H9 (cell line): ENCODE results near the gene POLD3. TPM values are rescaled to one million over a fixed set of nuclear protein-coding genes. Genes with fewer than 3 reads are reported as not detected.

Experiments used
- DNase-seq: peaks from one replicate; pipeline ENCODE4 v3.0.0-alpha.2; 2017
- H2AFZ ChIP-seq: one replicate; pipeline ENCODE4 v1.6.1; 2013; ENCODE audit warnings: mild to moderate bottlenecking, low read length, control low read depth, moderate library complexity
- H2AK5ac ChIP-seq: 2 replicates; pipeline ENCODE4 v1.6.1; 2013; ENCODE audit warnings: low read length, control low read depth, mixed read lengths; ENCODE audit not compliant: insufficient read length
- H2BK120ac ChIP-seq: one replicate; pipeline ENCODE4 v1.6.1; 2013; ENCODE audit warnings: low read depth, mild to moderate bottlenecking, low read length, control low read depth, inconsistent platforms; ENCODE audit not compliant: poor library complexity, severe bottlenecking
- H2BK12ac ChIP-seq: 2 replicates; pipeline ENCODE4 v1.6.1; 2013; ENCODE audit warnings: low read length, control low read depth, mixed read lengths, low read depth; ENCODE audit not compliant: insufficient read length
- H2BK15ac ChIP-seq: 2 replicates; pipeline ENCODE4 v1.6.1; 2013; ENCODE audit warnings: low read depth, low read length, control low read depth
- H2BK20ac ChIP-seq: one replicate; pipeline ENCODE4 v1.6.1; 2013; ENCODE audit warnings: low read depth, mild to moderate bottlenecking, low read length, control low read depth, inconsistent platforms; ENCODE audit not compliant: poor library complexity, severe bottlenecking
- H2BK5ac ChIP-seq: 2 replicates; pipeline ENCODE4 v1.6.1; 2013; ENCODE audit warnings: low read length, control low read depth, mixed read lengths; ENCODE audit not compliant: insufficient read length
- H3K14ac ChIP-seq: 2 replicates; pipeline ENCODE4 v1.6.1; 2013; ENCODE audit warnings: low read length, control low read depth; ENCODE audit not compliant: insufficient read depth
- H3K18ac ChIP-seq: 2 replicates; pipeline ENCODE4 v1.6.1; 2013; ENCODE audit warnings: low read depth, mild to moderate bottlenecking, mixed read lengths, low read length, control low read depth; ENCODE audit not compliant: insufficient read length
- H3K23ac ChIP-seq: 2 replicates; pipeline ENCODE4 v1.6.1; 2013; ENCODE audit warnings: low read length, control low read depth, mixed read lengths, low read depth; ENCODE audit not compliant: insufficient read length
- H3K23me2 ChIP-seq: 2 replicates; pipeline ENCODE4 v1.6.1; 2013; ENCODE audit warnings: low read depth, mild to moderate bottlenecking, mixed read lengths, low read length, control low read depth; ENCODE audit not compliant: insufficient read length, poor library complexity, severe bottlenecking
- H3K27ac ChIP-seq: 2 replicates; pipeline ENCODE4 v1.5.1; 2013; ENCODE audit warnings: low read length, control low read depth, mixed read lengths, low read depth; ENCODE audit not compliant: insufficient read length
- H3K27me3 ChIP-seq: 2 replicates; pipeline ENCODE4 v1.6.1; 2013; ENCODE audit warnings: low read length, control low read depth, inconsistent platforms; ENCODE audit not compliant: insufficient read depth
- H3K4ac ChIP-seq: 2 replicates; pipeline ENCODE4 v1.6.1; 2013; ENCODE audit warnings: low read depth, mild to moderate bottlenecking, control low read depth, inconsistent platforms, low read length, moderate library complexity
- H3K4me1 ChIP-seq: 2 replicates; pipeline ENCODE4 v1.6.1; 2013; ENCODE audit warnings: low read length, control low read depth, inconsistent platforms; ENCODE audit not compliant: insufficient read depth
- H3K4me2 ChIP-seq: 2 replicates; pipeline ENCODE4 v1.6.1; 2013; ENCODE audit warnings: low read length, control low read depth, mixed read lengths; ENCODE audit not compliant: insufficient read length, insufficient read depth
- H3K56ac ChIP-seq: 2 replicates; pipeline ENCODE4 v1.6.1; 2013; ENCODE audit warnings: low read depth, mild to moderate bottlenecking, mixed read lengths, low read length, control low read depth; ENCODE audit not compliant: insufficient read length
- H3K79me1 ChIP-seq: 2 replicates; pipeline ENCODE4 v1.6.1; 2013; ENCODE audit warnings: low read depth, mild to moderate bottlenecking, moderate library complexity, low read length, control low read depth, inconsistent platforms; ENCODE audit not compliant: insufficient read depth, poor library complexity, severe bottlenecking
- H3K79me2 ChIP-seq: 2 replicates; pipeline ENCODE4 v1.6.1; 2013; ENCODE audit warnings: low read length, control low read depth, inconsistent platforms; ENCODE audit not compliant: insufficient read depth
- H3K9ac ChIP-seq: 2 replicates; pipeline ENCODE4 v1.6.1; 2013; ENCODE audit warnings: low read length, control low read depth, mixed read lengths; ENCODE audit not compliant: insufficient read length; ENCODE audit errors: extremely low read depth
- H3K9me3 ChIP-seq: one replicate; pipeline ENCODE4 v1.6.1; 2013; ENCODE audit warnings: low read depth, low read length, inconsistent platforms; ENCODE audit not compliant: control insufficient read depth
- H3T11ph ChIP-seq: one replicate; pipeline ENCODE4 v1.6.1; 2013; ENCODE audit warnings: mild to moderate bottlenecking, low read length, control low read depth, inconsistent platforms
- H4K20me1 ChIP-seq: one replicate; pipeline ENCODE4 v1.6.1; 2013; ENCODE audit not compliant: control insufficient read depth, insufficient read length, insufficient read depth
- H4K5ac ChIP-seq: 2 replicates; pipeline ENCODE4 v1.6.1; 2013; ENCODE audit warnings: low read depth, mild to moderate bottlenecking, mixed read lengths, low read length, control low read depth; ENCODE audit not compliant: insufficient read length
- H4K8ac ChIP-seq: replicated peaks from 2 replicates; pipeline ENCODE4 v1.6.1; 2013; ENCODE audit warnings: low read length, control low read depth, mixed read lengths, low read depth; ENCODE audit not compliant: insufficient read length
- H4K91ac ChIP-seq: 2 replicates; pipeline ENCODE4 v1.6.1; 2013; ENCODE audit warnings: low read depth, mild to moderate bottlenecking, moderate library complexity, mixed read lengths, low read length, control low read depth; ENCODE audit not compliant: insufficient read length
- H3K27ac Mint-ChIP-seq, 3 experiments: 2 replicates in 2 of 3; 3 replicates in 1 of 3; pipeline ENCODE4 v1.8.0; 2020 to 2021; ENCODE audit warnings: mixed read lengths in 3 of 3, mild to moderate bottlenecking in 1 of 3, moderate library complexity in 1 of 3
- H3K27me3 Mint-ChIP-seq: 2 replicates; pipeline ENCODE4 v1.8.0; 2021; ENCODE audit warnings: low read depth, mild to moderate bottlenecking, moderate library complexity, mixed read lengths
- H3K36me3 Mint-ChIP-seq, 3 experiments: 2 replicates in 2 of 3; 3 replicates in 1 of 3; pipeline ENCODE4 v1.8.0; 2020 to 2021; ENCODE audit warnings: low read depth in 3 of 3, mixed read lengths in 3 of 3; ENCODE audit not compliant: insufficient read depth in 1 of 3
- H3K4me1 Mint-ChIP-seq, 2 experiments: 2 replicates each; pipeline ENCODE4 v1.8.0; 2020; ENCODE audit warnings: mixed read lengths in 2 of 2
- H3K4me3 Mint-ChIP-seq, 2 experiments: 2 replicates in 1 of 2; 3 replicates in 1 of 2; pipeline ENCODE4 v1.8.0; 2020 to 2021; ENCODE audit warnings: mild to moderate bottlenecking in 2 of 2, mixed read lengths in 2 of 2, moderate library complexity in 1 of 2
- H3K9me3 Mint-ChIP-seq, 2 experiments: 2 replicates in 1 of 2; 3 replicates in 1 of 2; pipeline ENCODE4 v1.8.0; 2020; ENCODE audit warnings: mild to moderate bottlenecking in 2 of 2, mixed read lengths in 2 of 2, moderate library complexity in 1 of 2
- WGBS: extraction: QIAGEN DNeasy Blood & Tissue Kit; methylation state at CpG from one replicate; pipeline ENCODE4 v1.1.7; 2013; ENCODE audit warnings: missing lambda C conversion rate, low lambda C conversion rate, mixed read lengths; ENCODE audit not compliant: insufficient read length; ENCODE audit errors: extremely low coverage; 5-methylcytosine and 5-hydroxymethylcytosine counted together
- total RNA-seq: library from RNA; stranded (reverse); gene quantifications from 2 replicates; pipeline ENCODE4 v1.2.1, GENCODE V29; 2021
- TF ChIP-seq, protein P1 (sequence below): fragments of 200-600 bp; sonication (generic); conservative IDR thresholded peaks from 3 replicates; pipeline ENCODE4 v1.8.0; 2021; ENCODE audit warnings: antibody characterized with exemption, mild to moderate bottlenecking

The POLD3 gene
- total RNA-seq, 1 experiment from 2014 or later = 34.1 TPM

DNA sequence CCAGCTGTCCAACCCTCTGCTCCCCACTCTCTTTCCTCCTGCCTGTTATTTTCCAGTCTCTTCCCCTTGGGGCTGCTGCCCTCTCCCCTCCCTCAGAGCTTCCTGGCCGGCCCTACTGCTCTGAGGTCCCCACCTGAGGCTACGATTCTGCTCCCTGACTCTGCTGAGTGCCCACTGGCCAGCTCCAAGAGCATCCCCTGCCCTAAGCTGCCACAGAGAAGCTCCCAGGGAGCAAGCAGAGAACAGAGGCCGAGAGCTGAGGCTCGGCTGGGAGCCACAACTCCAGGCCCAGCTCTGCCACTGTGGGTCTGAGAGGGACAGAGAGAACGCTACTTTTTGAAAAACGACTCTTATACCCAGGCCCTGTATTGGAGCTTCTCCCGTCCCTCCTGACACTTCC is 77.8 kb downstream of the POLD3 start:
- WGBS = no CpG with 5 or more reads among the region's 7 CpGs
- Histone ChIP-seq H3K9me3 (no peaks in the 10 kb centered on the region), H3K23me2 (no peaks in the 10 kb centered on the region), H2AK5ac (no peak overlapping the region), H3K27ac (no peak overlapping the region), H3K27me3 (no peaks in the 10 kb centered on the region), H3K18ac (no peak overlapping the region), H3K79me2 (no peaks in the 10 kb centered on the region), H3T11ph (no peak overlapping the region), H3K79me1 (no peaks in the 10 kb centered on the region), H4K91ac (no peak overlapping the region), H2BK20ac (no peak overlapping the region), H3K14ac (no peak overlapping the region; the same call in 1 of the 2 replicates), H3K4me1 (no peaks in the 10 kb centered on the region), H3K4me2 (no peak overlapping the region), H2AFZ (no peak overlapping the region), H2BK120ac (no peak overlapping the region), H3K56ac (no peak overlapping the region), H2BK15ac (no peak overlapping the region), H3K23ac (no peak overlapping the region), H4K20me1 (no peaks in the 10 kb centered on the region), H2BK5ac (no peak overlapping the region), H4K8ac (no peak overlapping the region), H2BK12ac (no peak overlapping the region), H4K5ac (no peak overlapping the region), H3K4ac (no peak overlapping the region), H3K9ac (no peak overlapping the region)
- DNase-seq = no peak
- Mint-ChIP-seq H3K9me3 (peaks cover 7 to 9% of the 10 kb centered on the region in 2 experiments; a peak in 3 of 5 replicates), H3K36me3 (peaks cover 0 to 5% (median 5%) of the 10 kb centered on the region in 3 experiments; a peak in 5 of 7 replicates), H3K4me1 (peaks cover 8 to 13% of the 10 kb centered on the region in 2 experiments), H3K27me3 (no peaks in the 10 kb centered on the region), H3K4me3 (no peak overlapping the region), H3K27ac (peak overlapping the region in 2 of 3 experiments; percentile 44 to 88; a peak in 3 of 7 replicates)
- TF ChIP-seq, protein P1, sequence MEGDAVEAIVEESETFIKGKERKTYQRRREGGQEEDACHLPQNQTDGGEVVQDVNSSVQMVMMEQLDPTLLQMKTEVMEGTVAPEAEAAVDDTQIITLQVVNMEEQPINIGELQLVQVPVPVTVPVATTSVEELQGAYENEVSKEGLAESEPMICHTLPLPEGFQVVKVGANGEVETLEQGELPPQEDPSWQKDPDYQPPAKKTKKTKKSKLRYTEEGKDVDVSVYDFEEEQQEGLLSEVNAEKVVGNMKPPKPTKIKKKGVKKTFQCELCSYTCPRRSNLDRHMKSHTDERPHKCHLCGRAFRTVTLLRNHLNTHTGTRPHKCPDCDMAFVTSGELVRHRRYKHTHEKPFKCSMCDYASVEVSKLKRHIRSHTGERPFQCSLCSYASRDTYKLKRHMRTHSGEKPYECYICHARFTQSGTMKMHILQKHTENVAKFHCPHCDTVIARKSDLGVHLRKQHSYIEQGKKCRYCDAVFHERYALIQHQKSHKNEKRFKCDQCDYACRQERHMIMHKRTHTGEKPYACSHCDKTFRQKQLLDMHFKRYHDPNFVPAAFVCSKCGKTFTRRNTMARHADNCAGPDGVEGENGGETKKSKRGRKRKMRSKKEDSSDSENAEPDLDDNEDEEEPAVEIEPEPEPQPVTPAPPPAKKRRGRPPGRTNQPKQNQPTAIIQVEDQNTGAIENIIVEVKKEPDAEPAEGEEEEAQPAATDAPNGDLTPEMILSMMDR = no peak
